ENCODE data around the gene TOMM40L.
A peak's percentile ranks its signal among the peaks of the same experiment; 100 is the strongest.

Gene TOMM40L

GRCh38 chr1:161197560-161198193 is 28.2 kb upstream of the TOMM40L start:
- no peak for DNase-seq

GRCh38 chr1:161198194-161198896 is 27.5 kb upstream of the TOMM40L start:
- peak; percentile 9 for DNase-seq

GRCh38 chr1:161198897-161199431 is 26.9 kb upstream of the TOMM40L start, which contains the start of gene ADAMTS4:
ADAMTS4 (minus strand) TSS chr1:161199054; CDS start chr1:161198627, 427 bp downstream.
- no peak for DNase-seq

- no peak for DNase-seq
These were observed 26.2 kb upstream of the TOMM40L start for GRCh38 chr1:161199506-161200139.

- DNase-seq: no peak
These were observed 25.4 kb upstream of the TOMM40L start for GRCh38 chr1:161200421-161200991.

- no peak for DNase-seq
These were observed 24.6 kb upstream of the TOMM40L start for GRCh38 chr1:161200992-161201835.

- peak; percentile 85 for DNase-seq
These were observed 23.8 kb upstream of the TOMM40L start, which contains the start of gene NDUFS2 for GRCh38 chr1:161201836-161202712. NDUFS2 (plus strand) TSS chr1:161202367; CDS start chr1:161202386, 19 bp downstream.

- no peak for DNase-seq
These were observed 19.3 kb upstream of the TOMM40L start for GRCh38 chr1:161206411-161207140.

- DNase-seq: no peak
These were observed 18.7 kb upstream of the TOMM40L start for GRCh38 chr1:161207173-161207572.

GRCh38 chr1:161209790-161210409 is 16.0 kb upstream of the TOMM40L start:
- DNase-seq: no peak

GRCh38 chr1:161214369-161214768 is 11.5 kb upstream of the TOMM40L start:
- DNase-seq: no peak

- no peak for DNase-seq
These were observed 10.8 kb upstream of the TOMM40L start, which contains the start of gene FCER1G for GRCh38 chr1:161215076-161215475. FCER1G (plus strand) TSS chr1:161215295; CDS start chr1:161215322, 27 bp downstream.

- DNase-seq: no peak
These were observed 8.7 kb upstream of the TOMM40L start for GRCh38 chr1:161216945-161217712.

GRCh38 chr1:161217831-161218230 is 8.0 kb upstream of the TOMM40L start:
- no peak for DNase-seq

GRCh38 chr1:161218301-161219077 is 7.4 kb upstream of the TOMM40L start:
- DNase-seq: peak; percentile 29

- no peak for DNase-seq
These were observed 6.6 kb upstream of the TOMM40L start for GRCh38 chr1:161219078-161219892.

GRCh38 chr1:161220002-161220401 is 5.9 kb upstream of the TOMM40L start:
- no peak for DNase-seq

Measured in T1000 (cell line).